Measurements from ENCODE around the gene EIF5.
"Not testable (repeated sequence)": the region's sequence is repeated elsewhere in the genome, so short reads cannot be mapped to it uniquely, and the experiment has no call there.

EIF5 gene

DNA sequence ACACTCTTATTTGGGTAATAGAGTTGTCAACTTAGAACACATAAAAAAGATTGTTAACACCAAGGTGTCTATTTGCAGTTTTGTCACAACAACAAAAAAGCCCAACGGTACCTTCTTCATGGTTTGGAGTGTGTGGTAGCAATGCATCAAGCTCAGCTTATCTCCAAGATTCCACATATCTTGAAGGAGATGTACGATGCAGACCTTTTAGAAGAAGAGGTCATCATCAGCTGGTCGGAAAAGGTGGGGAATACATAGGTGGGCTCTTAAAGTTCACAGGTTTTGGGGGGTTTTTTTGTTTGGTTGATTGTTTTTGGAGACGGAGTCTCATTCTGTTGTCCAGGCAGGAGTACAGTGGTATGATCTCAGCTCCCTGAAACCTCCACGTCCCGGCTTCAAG is 5.5 kb downstream of the EIF5 start:
- no peak for DNase-seq

DNA sequence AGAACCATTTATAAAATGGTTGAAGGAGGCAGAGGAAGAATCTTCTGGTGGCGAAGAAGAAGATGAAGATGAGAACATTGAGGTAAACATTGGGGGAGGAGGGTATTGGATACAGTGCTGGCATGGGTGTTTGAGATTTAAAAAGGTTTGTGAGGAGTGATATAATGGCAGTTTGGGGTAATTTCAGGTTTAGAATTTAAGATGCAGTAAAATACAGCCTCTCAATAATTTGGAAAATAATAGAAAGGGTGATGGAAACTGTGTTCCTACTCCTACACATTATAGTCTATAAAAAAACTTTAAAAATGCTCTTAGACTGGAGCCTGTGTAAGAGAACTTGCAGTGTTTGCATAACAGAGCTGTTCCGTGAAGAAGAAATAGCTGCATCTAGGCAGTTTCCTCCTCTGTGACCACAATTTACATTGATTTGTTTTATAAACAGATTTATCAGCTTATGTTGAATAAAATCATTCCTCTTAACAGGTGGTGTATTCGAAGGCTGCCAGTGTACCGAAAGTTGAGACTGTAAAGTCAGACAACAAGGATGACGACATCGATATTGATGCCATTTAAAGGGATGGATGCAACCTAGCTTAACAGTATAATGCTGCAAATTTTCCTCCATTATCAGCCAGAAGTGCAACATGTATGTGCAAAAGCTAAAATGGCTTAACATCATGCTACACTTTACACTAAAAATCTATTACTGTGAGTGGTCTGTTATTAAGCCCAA is 6.6 kb downstream of the EIF5 start:
- DNase-seq = no peak

DNA sequence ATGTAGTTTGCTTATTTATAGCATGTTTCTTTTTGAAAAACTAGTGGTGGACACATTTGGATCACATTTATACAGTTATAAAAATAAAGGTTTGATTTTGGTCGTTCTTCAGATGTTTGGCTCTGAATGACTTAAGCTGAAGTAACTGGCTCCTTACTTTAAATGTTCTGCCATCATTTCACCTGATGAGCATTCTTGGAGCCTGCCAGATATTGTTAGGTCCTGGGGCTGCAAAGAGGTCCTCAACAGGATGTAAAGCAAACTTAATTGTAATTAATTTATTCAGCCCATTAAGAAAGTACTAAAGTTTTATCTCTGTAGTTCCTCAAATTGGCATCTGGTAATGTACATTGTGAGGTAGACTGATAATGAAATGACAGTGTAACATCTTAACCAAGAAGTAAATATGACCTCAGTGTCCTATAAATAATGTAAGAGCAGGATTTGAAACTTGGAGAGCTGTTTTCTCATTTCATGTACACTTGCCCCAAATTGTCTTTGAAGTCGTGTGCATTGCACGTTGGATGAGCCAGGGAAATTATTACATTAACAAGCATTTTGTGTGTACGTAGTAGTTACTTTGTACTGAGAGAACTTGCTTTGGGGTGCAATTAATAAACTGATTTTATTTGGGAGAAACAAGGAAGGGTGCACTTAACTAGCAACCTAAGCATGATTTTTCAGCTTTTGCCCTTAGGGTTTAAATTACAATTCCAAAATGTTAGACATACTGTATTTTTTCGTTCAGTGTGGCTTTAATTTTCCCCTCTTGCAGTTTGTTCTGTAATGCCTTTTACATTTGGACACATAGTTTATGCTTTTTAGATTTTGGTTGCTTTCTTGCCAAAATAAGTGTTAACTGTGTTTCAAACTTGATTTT is 7.5 kb downstream of the EIF5 start:
- no peak for DNase-seq

- no peak for DNase-seq
Measured at GRCh38 chr14:103343164-103343879, 9.3 kb downstream of the EIF5 start.

GRCh38 chr14:103343905-103344797 is 10.1 kb downstream of the EIF5 start:
- DNase-seq = no peak

DNA sequence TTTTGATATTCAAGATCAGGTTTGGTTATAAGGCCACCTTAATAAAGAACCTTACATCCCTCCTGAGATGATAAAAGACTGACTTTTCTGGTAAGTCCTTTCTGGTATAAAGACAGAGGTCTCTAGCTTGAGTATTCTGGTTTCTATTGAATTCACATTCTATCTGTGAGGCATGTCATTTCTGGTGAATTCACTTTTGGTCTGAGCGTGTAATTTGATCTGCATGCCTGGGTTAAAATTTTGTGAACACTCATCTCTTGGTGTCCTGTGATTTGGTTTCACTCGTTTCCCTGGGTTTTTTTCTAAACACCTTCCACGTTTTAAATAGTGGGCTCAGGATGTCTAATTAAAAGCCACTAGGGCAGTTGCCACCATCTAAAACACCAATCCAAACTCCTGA is 12.2 kb downstream of the EIF5 start:
- no peak for DNase-seq

- no peak for DNase-seq
Measured at GRCh38 chr14:103347091-103347815, 13.2 kb downstream of the EIF5 start.

- no peak for DNase-seq
Measured at GRCh38 chr14:103348154-103348553, 14.1 kb downstream of the EIF5 start.

GRCh38 chr14:103349982-103350381 is 15.9 kb downstream of the EIF5 start:
- DNase-seq = no peak

- no peak for DNase-seq
Measured at GRCh38 chr14:103353362-103353761, 19.3 kb downstream of the EIF5 start.

DNA sequence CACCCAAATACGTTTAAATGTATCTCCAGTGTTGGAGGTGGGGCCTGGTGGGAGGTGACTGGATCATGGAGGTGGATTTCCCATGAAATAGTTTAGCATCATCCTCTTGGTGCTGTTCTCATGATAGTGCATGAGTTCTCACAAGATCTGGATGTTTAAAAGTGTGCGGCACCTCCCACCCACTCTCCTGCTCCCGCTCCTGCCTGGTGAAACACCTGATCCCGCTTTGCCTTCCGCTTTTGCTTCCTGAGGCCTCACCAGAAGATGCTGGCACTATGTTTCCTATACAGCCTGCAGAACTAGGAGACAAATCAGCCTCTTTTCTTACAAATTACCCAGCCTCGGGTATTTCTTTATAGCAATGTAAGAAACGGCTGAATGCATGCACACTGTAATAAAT is 20.1 kb downstream of the EIF5 start:
- DNase-seq = no peak

GRCh38 chr14:103356024-103356682 is 22.1 kb downstream of the EIF5 start:
- no peak for DNase-seq

- DNase-seq = not testable (repeated sequence)
Measured at GRCh38 chr14:103357552-103357951, 23.5 kb downstream of the EIF5 start.

DNA sequence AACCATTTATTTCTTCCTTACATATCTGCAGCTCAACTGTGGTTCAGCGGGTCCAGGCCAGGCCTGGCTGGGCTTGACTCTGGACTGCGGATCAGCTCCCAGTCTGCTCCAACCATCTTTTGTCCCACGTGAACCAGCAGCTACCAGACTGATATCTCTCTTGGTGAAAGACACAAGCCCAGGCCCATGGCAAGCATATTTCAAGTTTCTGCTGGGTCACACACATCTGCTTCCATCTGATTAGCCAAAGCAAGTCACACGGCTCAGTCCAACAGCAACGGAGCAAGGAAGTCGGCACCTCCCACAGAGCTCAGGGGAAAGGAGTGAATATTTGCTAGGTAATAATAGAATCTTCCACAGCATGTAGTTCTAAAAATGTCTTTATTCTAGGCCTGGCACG is 26.5 kb downstream of the EIF5 start:
- no peak for DNase-seq

- no peak for DNase-seq
Measured at GRCh38 chr14:103361867-103362266, 27.8 kb downstream of the EIF5 start.

GRCh38 chr14:103362780-103363179 is 28.7 kb downstream of the EIF5 start:
- DNase-seq = no peak

GRCh38 chr14:103366741-103367140 is 32.7 kb downstream of the EIF5 start:
- no peak for DNase-seq

DNA sequence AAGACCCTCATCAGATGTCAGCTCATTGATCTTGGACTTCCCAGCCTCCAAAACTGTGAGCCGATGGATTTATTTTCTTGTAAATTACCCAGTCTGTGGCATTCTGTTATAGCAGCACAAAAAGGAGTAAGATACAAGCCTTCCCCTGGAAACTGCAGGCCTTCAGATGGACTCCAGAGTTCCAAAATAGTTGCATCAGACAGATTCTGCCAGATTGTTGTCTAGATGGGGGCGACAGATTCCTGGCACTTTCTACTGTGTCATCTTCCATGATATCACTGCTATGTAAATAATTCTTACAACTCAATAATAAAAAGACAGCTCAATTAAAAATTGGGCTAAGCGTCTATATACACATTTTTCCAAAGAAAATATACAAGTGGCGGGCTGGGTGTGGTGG is 34.0 kb downstream of the EIF5 start:
- no peak for DNase-seq

DNA sequence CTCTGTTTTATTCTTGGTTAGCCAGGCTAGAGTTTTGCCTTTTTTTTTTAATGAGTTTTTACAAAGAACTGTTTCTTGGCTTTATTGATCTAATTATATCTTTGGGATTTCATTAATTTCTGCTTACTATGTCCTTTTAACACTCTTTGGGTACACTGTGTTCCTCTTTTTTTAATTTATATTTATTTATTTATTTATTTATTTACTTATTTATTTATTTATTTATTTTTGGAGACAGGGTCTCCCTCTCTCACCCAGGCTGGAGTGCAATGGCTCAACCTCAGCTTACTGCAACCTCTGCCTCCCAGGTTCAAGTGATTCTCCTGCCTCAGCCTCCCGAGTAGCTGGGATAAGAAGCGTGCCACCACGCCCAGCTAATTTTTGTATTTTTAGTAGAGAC is 36.0 kb downstream of the EIF5 start:
- DNase-seq = no peak

GRCh38 chr14:103372017-103372416 is 38.0 kb downstream of the EIF5 start:
- DNase-seq = no peak
